Colon (tissue), 2 donors: ENCODE results near the gene ANTXR1.

Experiments
- FAIRE-seq: peaks from 2 replicates; lab custom pipeline; 2012; peaks lifted over from hg19 to GRCh38; lab: Jason Lieb, UNC
- donor health status: control.
- donor health status: control.

The ANTXR1 gene

DNA sequence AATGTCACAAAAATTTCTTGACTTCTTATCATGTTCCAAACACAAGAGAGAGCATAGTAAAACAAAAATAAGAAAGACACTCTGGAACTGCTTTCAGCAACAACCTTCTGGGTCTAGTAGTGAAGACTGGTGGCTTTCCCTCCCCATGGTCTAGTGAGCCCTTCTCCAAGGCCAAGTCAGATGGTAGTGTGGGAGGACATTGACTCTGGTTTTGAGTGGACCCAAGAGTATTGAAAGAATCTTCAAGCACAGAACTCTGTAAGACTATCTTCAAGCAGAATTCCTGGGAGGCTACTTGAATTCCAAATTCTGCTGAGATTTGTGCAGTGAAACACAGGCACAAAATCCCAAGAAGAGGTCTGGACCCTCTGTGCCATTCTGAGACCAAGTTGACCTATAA is 21.1 kb downstream of the ANTXR1 start:
- no peak for FAIRE-seq

DNA sequence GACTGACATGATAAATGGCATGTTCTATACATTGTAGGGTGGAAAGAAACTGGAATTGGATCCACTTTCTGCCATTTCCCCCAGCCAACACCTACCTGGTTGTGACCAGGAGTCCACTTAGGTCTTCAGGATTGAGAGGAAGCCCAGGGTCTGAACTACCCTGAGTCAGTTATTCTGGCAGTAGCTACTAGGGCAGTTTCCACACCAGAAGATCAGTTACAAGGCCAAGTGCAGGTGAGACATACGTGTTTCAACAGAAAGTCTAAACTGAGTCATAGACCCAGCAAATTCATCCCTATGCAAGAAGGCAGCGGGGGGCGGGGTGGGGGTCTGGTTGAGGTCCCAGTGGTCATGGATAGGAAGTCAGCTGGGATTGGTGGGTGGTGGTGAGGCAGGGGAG is 21.9 kb downstream of the ANTXR1 start:
- FAIRE-seq: no peak

DNA sequence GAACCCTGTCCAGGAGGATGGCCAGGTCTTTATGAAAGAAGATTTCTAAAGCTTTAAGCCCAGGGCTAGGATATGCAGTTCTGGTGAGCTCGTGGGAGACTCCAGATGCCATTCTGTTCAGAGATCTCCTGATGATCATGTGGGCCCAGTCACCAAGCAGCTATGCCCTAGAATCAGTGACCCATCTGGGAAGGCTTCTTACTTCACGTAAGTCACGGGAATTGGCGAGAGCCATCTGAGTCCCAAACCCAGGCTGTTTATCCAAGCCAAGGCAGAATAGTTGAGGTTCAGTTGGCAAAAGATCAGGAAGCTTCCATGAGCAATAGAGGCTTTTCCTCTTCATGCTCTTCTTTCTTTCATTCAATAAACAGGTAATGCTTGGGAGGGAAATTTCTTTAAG is 23.9 kb downstream of the ANTXR1 start:
- no peak for FAIRE-seq

DNA sequence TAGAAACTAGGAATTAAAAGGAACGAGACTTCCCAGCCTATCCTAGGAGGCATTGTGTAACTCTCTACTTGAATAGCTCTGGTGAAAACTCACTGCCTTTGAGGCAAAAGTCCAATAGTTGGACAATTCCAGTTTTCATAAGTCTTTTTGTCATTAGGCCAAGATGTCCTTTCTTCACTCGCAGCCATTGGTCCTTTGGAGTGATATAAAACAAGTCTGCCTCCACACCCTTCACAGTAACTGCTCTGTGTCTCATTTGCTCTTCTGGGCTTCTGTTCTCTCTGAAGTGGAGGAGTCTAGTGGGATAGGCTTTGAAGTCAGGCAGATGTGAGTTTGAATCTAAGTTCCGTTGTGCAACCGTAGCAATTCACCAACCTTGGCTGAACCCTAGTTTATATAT is 28.2 kb downstream of the ANTXR1 start:
- no peak for FAIRE-seq

DNA sequence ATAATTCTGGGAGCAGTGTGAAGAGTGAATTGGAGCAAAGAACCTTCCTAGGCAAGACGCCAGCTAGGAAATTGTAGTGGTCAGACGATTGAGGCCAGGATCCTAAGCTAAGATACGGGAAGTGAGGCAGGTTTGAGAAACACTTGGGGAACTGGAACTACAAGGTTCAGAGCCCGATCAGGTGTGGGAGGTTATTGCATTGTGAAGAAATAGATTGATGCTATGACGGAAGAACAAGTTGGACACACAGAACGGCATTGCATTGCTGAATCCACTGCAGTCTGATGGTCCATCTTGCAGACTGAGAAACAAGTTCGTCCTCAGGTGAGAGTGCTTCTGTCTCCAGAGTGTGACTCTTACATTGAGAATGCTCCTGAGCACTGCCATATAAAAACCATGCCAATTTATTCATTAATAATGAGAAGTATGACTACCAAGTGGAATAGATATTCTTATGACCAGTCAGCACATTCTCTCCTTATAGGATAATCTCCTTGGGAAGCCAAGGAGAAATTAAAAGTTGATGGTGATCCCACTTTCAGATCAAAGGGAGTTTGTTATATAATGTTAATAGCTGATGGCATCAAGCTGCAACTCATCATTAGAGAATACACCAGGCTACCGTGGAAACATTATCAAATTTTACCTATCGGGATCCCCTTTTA is 30.9 kb downstream of the ANTXR1 start:
- FAIRE-seq: no peak

DNA sequence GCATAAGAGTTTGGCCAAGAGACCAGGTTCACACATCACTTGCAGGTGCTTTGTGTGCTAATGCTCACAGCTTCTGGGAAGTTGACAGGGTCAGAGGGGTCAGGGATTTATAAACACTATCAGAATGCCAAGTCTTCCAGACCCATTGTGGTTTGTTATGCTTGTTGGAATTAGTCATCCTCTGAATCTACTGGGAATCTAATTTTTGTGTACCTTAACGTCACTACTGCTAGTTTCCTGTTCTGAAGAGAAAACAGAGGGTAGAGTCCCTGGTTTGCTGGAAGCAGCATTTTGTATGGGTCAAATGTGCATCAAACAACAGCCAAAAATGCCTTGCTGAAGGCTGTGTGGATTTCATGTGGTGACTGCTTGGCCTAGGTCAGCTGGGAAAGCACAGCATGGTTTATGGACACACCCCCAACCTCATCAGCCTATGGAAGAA is 33.3 kb downstream of the ANTXR1 start:
- FAIRE-seq: no peak

DNA sequence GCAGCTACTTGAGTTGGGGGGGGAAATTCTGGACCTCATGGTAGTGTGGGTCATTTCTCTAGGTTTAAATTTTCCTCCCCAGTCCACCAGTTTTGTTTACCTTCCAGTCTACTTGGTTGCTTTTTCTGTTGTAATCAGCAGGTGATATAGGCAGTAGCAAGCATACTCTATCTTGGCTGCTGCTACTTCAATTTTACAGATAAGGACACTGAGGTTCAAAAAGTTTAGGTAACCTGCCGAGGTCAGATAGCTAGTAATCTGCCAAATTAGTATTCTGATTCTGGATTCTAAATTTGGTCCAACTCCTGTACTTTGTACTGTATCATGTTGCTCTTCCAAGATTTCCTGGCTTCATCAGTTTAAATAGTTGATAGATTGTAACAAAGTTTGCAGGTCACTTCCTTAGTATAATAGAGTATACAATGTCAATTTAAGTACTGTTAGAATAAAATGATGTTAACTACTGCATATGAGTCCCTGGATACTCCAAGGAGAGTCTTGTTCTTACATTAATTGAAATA is 34.7 kb downstream of the ANTXR1 start:
- no peak for FAIRE-seq

DNA sequence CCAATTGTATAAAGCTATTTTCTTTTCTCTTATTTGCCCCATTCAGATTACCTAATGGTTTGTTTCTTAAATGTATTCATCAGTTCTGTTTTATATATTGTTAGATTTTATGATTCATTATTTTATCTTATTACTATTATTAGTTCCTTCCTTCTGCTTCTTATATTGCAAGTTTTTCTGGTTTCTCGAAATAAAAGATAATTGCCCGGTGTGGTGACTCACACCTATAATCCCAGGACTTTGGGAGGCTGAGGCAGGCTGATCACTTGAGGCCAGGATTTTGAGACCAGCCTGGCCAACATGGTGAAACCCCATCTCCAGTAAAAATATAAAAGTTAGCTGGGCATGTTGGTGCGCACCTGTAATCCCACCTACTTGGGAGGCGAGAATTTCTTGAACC is 37.8 kb downstream of the ANTXR1 start:
- no peak for FAIRE-seq

DNA sequence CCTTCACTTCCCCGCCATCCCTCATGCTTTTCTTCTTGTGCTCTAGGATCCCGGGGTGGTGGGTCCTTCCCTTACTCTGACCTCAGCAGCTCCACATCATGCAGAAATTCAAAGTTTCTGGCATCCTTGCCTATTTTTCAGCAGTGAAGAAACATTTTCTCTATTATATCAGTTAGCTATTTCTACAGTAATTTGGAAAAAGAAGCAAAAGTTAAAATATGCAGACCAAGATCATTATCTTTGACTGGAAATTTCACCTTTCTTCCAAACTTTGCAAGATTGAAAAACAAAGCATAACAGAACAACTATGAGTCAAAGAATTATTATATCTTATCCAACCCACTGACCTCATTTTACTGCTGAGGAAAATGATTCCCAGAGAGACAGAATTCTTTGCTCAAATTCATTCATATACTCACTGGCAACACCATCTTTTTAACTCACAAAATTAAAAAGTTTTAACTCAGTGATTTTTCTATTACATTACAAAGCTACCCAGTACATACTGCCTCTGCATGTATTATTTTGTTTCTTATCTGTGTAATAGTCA is 40.5 kb downstream of the ANTXR1 start:
- no peak for FAIRE-seq

DNA sequence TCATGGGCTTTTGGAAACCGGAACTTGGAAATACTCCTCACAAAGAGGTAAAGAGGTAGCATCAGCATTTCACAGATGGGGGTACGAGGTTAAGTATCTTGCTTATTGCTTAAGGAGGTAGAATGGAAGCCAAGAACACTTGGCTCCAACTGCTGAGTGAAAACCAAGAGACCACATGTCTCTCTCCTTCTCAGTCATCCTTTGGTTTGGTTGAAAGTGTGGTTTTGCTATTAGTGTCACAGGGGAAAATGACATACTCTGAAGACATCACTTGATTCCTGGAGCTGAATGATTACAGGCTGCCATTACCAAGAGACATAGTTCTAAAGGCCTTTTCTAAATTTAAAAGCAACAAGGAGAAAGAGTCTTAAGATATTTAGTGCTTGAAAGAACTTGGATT is 41.5 kb downstream of the ANTXR1 start:
- FAIRE-seq: no peak

DNA sequence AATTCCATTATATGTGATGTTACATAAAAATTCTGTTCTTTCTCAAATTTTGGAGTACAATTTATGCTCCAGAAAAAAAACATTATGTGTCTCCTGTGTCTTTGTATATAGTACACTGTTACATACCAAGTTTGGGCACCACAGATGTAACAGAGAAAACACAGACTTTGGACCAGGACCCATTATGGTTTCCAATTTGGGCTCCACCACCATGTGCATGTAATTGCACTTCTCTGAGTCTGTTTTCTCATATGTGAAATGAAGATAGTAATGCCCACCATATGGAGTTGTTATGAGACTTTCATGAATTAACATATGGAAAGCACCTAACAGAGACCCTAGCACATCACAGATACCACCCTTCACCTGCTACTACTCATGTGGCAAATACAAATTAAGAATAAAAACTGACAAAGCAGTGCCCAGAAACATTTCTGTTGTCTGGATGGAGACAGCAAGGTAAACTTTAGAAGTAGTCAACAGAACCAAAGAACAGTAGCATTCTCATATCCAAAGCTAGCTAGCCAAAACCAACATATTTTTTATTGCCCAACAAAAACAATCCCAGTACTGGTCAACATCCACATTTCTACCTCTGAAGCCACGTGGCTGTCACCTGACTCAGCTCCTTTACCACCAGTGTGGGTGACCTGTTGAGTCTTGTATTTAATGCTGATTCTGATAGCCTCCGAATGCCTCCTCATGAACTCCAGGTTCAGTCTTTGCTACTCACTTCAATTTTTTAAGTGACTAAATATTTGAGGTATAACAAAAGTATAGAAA is 42.9 kb downstream of the ANTXR1 start:
- no peak for FAIRE-seq

DNA sequence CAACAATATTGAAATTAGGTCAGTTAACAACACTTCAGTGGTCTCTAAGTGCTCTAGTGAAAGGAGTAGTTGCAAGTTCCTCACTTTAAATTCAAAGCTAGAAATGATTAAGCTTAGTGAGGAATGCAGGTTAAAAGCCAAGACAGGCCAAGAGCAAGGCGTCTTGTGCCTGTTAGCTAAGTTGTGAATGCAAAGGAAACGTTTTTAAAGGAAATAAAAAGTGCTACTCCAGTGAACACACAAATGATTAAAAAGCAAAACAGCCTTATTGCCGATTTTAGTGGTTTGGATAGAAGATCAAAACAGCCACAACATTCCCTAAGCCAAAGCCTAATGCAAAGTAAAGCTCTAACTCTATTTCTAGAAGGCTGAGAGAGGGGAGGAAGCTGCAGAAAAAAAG is 44.7 kb downstream of the ANTXR1 start:
- FAIRE-seq: no peak

DNA sequence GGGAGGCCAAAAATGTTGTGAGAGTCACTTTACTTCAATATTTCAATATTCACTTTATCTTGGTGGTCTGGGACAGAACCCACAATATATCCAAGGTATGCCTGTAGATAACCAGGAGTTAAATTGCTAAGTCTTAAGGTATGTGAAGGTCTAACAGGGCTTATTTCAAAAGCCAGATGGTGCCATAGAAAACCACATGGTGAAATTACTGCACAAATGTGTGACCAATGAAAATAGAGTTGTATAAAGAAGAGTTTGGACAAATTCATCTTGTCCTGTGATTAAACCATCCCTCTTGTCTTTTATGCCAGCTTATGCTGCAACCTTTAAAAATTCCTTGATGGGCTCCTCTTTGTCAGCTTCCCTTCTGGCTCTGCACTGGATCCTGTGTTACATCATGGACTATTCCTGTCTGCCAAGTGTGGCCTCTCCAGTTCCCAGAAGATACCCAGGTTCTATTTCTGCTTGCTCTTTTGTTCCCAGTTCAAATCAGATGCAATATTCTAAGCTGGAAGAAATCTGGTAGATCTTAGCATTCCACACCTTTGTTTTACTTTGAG is 46.8 kb downstream of the ANTXR1 start:
- FAIRE-seq: no peak

DNA sequence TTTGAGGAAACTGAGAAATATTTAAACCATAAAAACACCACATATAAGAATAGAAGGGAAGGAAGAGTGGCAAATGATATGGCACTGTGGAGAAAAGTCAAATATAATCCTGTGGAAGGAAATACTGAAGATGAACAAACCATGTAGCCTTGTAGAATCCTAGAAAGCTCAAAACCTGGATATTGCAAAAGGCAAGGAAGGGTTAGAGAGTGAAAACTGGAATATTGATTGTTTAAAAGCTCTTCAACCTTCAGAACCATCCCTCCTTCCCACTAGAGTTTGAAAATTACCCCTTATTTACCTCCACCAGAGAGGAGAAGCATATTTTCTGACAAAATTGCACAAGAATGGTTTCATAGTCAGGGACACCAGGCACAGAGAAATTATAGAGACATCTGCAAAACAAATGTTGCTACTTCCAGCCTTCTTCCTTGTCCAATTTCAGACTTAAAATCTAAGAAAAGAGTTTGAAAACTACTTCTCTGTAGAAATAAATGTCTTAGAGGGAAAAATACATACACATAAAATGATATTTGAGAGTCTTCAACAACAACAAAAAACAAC is 48.0 kb downstream of the ANTXR1 start:
- no peak for FAIRE-seq

DNA sequence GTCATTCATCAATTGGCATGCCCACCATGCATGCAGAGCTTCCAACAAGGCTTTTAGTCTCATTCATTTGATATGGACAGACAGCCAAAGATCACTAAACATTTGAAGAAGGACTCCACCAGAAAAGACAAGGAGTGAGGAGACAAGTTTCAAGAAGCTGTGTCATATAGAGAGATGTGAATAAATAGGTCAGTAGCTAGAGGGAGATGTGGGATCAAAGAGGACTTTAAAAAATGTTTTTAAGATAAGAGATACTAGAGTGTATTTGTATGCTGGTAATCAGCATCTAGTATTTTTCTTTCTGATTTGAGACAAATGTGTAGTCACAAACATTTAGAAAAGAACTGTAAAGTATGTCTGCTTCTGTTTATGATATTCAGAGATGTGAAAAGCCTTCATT is 48.5 kb downstream of the ANTXR1 start:
- no peak for FAIRE-seq

DNA sequence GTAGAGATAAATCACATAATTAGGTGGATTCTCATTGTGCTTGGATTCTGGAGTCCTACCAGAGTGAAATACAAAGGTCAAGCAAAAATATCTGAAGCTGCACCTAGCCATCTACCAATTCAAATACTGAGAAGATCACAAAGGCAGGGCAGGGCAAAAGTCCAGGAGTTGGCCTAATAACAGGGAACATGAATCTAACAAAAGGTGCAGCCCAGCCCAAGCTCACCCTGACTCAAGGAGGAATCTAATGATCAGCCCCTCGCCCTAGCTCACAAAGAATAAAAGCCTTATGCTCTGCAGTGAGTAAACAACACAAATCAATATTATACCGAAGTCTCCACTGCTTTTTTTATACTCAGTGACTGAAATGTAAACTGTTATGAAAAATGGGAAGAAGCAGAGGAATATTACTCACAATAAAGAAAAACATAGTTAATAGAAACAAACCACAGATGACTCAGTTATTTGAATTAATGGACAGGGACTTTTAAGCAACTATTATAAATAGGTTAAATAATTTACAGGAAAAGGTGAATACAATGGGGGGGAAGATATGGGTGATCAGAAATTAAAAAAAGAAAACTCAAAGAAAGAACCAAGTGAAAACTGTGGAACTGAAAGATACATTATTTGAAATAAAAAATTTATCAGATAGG is 49.5 kb downstream of the ANTXR1 start:
- no peak for FAIRE-seq

DNA sequence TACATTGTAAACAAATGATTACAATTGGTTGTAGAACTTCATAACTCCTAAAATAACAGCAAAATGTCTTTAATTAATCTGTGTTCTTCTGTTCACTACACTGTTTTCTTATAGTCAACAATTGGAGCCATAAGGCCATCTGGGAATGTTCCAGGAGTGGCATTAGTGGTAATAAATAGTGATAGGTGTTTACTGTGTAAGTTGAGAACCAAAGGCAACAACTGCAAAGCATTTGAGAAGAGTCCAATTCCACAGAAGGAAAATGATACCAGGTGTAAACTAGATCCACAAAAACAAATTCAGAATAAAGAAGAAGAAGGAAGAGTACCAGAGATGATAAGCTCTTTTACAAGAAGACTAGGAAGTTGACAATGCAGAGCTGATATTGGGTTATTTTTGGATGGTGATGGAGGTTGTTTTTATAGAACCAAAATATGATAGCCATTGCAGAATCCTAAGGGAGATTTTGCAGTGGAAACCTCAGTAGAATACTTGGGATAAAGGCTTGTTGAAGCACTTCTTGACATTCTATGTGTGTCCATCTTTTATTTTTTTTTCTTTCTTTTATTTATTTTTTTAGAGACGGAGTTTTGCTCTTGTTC is 52.9 kb downstream of the ANTXR1 start:
- FAIRE-seq: no peak

DNA sequence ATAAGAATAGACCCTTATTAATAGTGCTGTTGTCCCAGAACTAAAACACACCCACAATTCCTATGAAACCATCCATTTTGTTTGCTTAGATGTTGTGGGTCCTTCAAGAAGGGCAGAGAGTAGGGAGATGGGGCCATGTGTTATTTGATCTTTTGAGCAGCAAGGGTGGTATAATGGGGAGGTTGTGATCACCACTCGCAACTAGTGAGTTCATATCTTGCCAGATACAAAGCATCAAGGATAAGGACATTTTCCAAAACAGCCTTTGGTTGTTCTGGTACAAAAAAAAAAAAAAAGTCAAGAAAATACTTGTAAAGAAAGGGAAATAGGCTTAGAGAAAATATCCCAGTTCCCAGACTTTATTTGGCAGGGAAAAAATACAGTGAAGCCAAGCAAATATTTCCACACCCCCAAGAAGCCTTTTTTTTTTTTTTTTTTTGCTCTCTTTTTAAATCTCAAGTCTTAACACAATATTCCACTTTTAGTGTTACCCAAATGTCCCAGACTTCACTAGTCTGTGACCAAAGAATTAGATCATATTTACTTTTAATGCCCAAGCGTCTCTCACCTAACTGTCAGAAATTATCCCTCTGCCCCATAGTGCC is 54.1 kb downstream of the ANTXR1 start:
- FAIRE-seq: no peak

DNA sequence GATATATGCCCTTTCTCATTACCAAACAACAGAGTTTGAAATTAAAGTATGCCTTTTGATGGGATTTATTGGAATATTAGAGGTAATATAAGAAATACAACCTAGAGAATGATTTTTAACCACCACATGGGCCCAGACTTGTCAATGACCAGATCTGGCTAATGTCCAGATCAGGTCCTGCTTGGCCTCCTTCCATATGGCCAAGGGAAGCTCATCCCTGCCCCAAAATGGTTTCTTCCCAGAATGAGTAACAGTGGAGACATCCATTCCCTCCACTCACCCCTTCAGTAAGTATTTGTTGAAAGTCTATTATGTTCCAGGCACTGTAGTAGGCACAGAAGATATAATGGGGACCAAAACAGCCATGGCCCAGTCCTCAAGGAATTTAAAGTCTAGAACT is 54.9 kb downstream of the ANTXR1 start:
- FAIRE-seq: no peak

DNA sequence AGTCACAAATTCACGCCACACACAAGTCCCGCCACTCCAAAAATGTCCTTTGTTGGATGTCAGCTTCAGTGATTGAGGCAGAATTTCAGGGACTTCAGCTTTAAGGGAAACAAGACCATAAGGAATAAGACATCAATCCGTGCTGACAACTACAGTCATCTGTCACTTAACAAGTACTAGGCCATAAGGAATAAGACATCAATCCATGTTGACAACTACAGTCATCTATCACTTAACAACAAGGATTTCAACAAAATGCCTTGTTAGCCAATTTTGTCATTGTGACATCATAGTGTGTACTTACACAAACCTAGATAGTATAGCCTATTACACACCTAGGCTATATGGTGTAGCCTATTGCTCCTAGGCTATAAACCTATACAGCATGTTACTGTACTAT is 58.0 kb downstream of the ANTXR1 start:
- no peak for FAIRE-seq

DNA sequence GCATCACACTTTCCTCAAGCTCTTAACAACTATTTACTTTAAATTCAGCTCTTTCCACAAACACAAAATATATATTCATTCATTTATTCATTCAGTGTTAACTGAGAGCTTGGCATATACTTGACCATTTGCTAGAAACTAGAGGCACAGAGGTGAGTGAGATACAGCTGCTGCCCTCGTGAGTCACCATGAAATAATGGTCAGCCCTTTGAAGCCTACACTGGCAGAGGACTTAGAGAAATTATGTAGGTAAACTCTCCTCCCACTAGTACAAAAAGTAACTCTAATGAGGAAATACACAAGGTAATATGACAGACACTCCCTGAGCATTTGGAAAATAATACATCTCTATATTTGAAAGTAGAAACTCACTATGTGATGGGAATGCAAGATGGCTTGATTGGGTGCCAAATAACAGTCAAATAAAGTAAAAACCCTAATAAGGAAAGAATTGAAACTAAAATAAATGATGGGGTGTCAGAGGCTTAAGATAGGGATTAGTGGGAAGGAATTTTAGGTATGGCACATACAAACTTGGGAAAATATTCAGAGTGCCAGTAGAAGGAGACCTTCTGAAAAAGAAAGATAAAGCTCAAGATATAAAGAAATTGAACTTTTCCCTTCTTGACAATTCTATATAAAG is 61.1 kb downstream of the ANTXR1 start:
- FAIRE-seq: no peak
